Fibroblast of lung (primary cell): ENCODE results near the gene ABCB4.

Experiments
- EZH2 ChIP-seq: IDR thresholded peaks from 2 replicates; pipeline ENCODE4 v1.5.1; 2012; ENCODE audit warnings: low read length, control low read depth, mild to moderate bottlenecking; ENCODE audit errors: missing control alignments
- TF ChIP-seq, protein P1 (sequence below), 2 donors: IDR thresholded peaks in 1 of 2; conservative IDR thresholded peaks in 1 of 2; 1 replicate in 1 of 2; 2 replicates in 1 of 2; pipeline ENCODE4 v1.5.1; 2011 to 2012; ENCODE audit warnings: low read length in 2 of 2, control low read depth in 1 of 2, inconsistent platforms in 1 of 2, low read depth in 1 of 2, mild to moderate bottlenecking in 1 of 2

DNA sequence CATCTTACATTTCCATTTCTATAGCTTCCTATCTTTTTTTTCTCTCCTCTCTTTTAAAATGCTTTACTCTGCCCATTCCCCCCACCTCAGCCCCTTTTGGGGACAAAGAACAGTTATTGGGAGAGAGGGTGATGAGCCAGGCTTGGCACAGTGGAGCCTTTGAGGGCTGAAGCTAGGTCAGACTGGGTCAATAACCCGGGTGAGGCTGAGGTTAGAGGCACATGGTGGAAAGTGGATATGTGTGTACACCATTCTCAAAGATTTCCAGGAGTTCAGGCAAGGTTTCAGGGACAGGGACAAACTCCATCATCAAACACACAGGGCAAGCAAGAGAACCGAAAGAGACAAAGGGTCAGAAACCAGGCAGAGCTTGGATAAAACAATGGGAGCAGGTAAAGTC is 11.5 kb downstream of the ABCB4 start:
- TF ChIP-seq, protein P1, sequence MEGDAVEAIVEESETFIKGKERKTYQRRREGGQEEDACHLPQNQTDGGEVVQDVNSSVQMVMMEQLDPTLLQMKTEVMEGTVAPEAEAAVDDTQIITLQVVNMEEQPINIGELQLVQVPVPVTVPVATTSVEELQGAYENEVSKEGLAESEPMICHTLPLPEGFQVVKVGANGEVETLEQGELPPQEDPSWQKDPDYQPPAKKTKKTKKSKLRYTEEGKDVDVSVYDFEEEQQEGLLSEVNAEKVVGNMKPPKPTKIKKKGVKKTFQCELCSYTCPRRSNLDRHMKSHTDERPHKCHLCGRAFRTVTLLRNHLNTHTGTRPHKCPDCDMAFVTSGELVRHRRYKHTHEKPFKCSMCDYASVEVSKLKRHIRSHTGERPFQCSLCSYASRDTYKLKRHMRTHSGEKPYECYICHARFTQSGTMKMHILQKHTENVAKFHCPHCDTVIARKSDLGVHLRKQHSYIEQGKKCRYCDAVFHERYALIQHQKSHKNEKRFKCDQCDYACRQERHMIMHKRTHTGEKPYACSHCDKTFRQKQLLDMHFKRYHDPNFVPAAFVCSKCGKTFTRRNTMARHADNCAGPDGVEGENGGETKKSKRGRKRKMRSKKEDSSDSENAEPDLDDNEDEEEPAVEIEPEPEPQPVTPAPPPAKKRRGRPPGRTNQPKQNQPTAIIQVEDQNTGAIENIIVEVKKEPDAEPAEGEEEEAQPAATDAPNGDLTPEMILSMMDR (conservative IDR thresholded peaks at IDR 0.05 in 1 of 2, IDR thresholded peaks at IDR 0.05 in 1 of 2; ENCODE audit: low read depth in 1 of 2, low read length in 2 of 2): no peak
- no peak for TF ChIP-seq EZH2
